ENCODE measurements around the gene PKHD1.

Gene PKHD1

DNA sequence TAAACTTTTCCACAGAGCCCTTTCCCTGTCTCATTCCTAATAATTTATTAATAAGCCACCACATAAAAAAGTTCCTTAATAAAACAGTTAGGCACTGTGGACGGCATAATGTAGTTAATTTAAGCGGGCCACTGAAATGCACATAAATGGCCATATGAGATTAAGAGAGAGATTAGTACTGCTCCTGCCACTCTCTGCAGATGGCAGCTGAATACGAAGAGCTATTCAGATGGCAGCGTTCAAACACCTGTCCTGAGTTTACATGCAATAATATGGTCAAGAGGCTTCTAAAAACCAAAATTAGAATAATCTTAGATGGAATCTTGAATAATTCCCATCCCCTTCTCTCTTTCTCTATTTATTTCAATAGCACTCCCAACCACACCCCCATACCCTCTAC lies 461.8 kb downstream of the PKHD1 start:
- Histone ChIP-seq H3K9me3 (ENCODE audit: low read length) (no peaks in the 10 kb centered on the region), H3K4me1 (ENCODE audit: insufficient read depth, low read length) (no peaks in the 10 kb centered on the region), H3K9ac (ENCODE audit: low read length) (no peak overlapping the region), H3K27me3 (ENCODE audit: control insufficient read depth in 1 of 2, insufficient read depth in 2 of 2, low read length in 2 of 2) (no peaks in the 10 kb centered on the region), H3K4me3 (ENCODE audit: low read depth in 1 of 2, low read length in 2 of 2) (no peak overlapping the region), H3K27ac (ENCODE audit: low read depth, low read length) (no peak overlapping the region), H3K36me3 (ENCODE audit: insufficient read depth, low read length) (no peaks in the 10 kb centered on the region)

DNA sequence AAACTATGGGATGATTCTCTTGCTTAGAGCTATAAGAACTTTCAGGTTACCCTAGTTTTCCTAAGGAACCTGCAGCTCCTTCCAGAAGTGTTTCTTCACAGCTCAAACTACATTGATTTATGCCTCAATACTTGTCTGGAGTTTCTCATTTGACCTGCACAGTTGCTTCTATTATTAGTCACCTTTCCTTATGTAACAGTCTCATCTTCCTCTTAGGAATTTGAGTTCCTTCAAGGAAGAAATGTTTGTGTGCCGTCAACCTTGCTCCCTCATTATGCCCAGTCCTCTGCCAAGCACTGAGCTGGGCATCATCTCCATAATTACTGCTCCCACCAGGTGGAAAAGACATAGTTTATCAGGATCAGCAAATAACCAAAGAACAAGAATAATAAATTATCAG lies 466.4 kb downstream of the PKHD1 start:
- no peaks in the 10 kb centered on the region for H3K9me3 ChIP-seq (ENCODE audit: low read length)
- H3K27me3 ChIP-seq (ENCODE audit: control insufficient read depth in 1 of 2, insufficient read depth in 2 of 2, low read length in 2 of 2) = no peaks in the 10 kb centered on the region
- no peak overlapping the region for H3K9ac ChIP-seq (ENCODE audit: low read length)
- H3K27ac ChIP-seq (ENCODE audit: low read depth, low read length) = no peak overlapping the region
- H3K4me1 ChIP-seq (ENCODE audit: insufficient read depth, low read length) = no peaks in the 10 kb centered on the region
- H3K36me3 ChIP-seq (ENCODE audit: insufficient read depth, low read length) = no peaks in the 10 kb centered on the region
- no peak overlapping the region for H3K4me3 ChIP-seq (ENCODE audit: low read depth in 1 of 2, low read length in 2 of 2)

DNA sequence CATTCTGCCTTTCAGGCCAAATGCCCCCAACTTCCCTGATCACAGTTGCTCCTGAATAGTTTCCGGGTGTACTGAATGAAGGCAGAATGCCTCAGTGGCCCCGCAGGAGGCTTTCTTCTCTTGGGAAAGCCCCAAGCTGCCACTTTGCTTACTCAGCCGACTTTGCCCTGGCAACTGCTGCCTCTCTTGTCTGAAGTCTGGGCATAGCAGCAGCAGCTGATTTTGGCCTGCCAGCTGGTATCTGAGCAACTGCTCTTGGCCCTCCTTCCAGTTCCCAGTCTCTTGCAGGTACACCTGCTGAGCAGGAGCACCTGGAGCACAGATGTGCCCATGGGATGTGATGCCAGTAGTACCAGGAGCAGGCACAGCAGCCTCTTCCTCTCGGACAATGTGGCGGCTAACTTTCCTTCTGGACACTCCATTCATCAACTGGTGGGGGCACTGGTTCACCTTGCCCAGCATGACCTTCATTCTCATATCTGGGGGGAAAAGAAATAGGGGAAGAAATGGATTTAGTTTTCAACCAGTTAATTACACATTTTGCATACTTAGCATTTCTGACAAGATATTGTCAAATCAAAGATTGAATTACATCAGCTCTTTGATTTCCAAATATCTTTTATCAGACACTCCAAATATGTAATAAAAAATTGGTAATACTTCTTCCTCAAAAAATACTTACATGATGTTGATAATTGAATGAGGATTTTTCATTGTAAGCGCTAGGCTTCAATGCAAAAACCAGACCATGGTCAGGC lies 468.2 kb downstream of the PKHD1 start:
- H3K4me1 ChIP-seq (ENCODE audit: insufficient read depth, low read length) = no peaks in the 10 kb centered on the region
- no peak overlapping the region for H3K27ac ChIP-seq (ENCODE audit: low read depth, low read length)
- no peaks in the 10 kb centered on the region for H3K27me3 ChIP-seq (ENCODE audit: control insufficient read depth in 1 of 2, insufficient read depth in 2 of 2, low read length in 2 of 2)
- no peak overlapping the region for H3K9ac ChIP-seq (ENCODE audit: low read length)
- no peaks in the 10 kb centered on the region for H3K9me3 ChIP-seq (ENCODE audit: low read length)
- H3K36me3 ChIP-seq (ENCODE audit: insufficient read depth, low read length) = no peaks in the 10 kb centered on the region
- H3K4me3 ChIP-seq (ENCODE audit: low read depth in 1 of 2, low read length in 2 of 2) = no peak overlapping the region

- Histone ChIP-seq H3K27me3 (ENCODE audit: control insufficient read depth in 1 of 2, insufficient read depth in 2 of 2, low read length in 2 of 2) (no peaks in the 10 kb centered on the region), H3K4me1 (ENCODE audit: insufficient read depth, low read length) (no peaks in the 10 kb centered on the region), H3K9me3 (ENCODE audit: low read length) (no peaks in the 10 kb centered on the region), H3K27ac (ENCODE audit: low read depth, low read length) (no peak overlapping the region), H3K36me3 (ENCODE audit: insufficient read depth, low read length) (no peaks in the 10 kb centered on the region), H3K4me3 (ENCODE audit: low read depth in 1 of 2, low read length in 2 of 2) (no peak overlapping the region), H3K9ac (ENCODE audit: low read length) (no peak overlapping the region)
Observed at GRCh38 chr6:51618563-51618962, 468.9 kb downstream of the PKHD1 start.

DNA sequence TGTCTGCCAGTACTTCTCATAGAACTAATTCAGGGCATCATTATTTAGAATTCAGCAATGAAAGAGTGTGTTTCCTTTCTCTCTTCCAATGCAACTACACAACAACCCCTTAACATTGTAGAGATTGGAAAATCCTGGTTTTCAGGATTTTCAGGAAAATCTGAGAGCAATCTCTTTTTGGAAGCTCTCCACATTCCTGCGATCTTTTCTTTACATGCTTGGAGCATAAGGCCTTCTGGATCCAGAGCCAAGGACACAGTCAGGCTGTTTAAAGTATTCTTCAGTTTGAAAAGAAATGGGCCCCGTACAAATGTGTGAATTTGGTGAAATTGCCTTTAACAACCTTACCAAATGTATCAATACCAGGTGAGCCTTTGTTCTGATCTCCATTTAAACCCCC lies 469.7 kb downstream of the PKHD1 start:
- Histone ChIP-seq H3K36me3 (ENCODE audit: insufficient read depth, low read length) (no peaks in the 10 kb centered on the region), H3K4me3 (ENCODE audit: low read depth in 1 of 2, low read length in 2 of 2) (no peak overlapping the region), H3K9me3 (ENCODE audit: low read length) (no peaks in the 10 kb centered on the region)

DNA sequence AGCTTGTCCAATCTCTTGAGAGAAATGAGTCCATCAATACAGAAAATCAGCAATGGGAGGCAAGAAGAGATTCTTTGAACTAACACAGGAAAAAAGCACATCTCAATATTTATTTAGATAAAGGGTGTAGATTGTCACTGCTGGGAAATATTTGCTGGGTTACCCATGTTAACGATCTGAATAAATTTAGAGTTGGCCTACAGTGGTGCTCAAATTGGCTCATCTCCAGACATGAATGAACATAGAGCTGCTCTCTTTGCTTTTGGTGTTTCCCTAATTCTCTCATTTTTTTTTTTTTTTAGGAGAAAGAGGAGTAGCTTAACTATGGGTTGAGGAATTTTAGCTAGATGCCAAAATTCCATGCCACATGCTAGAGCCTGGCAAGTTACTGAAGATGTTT lies 471.2 kb downstream of the PKHD1 start:
- H3K27me3 ChIP-seq (ENCODE audit: control insufficient read depth in 1 of 2, insufficient read depth in 2 of 2, low read length in 2 of 2) = no peaks in the 10 kb centered on the region
- H3K27ac ChIP-seq (ENCODE audit: low read depth, low read length) = no peak overlapping the region
- H3K9me3 ChIP-seq (ENCODE audit: low read length) = no peaks in the 10 kb centered on the region
- no peaks in the 10 kb centered on the region for H3K4me1 ChIP-seq (ENCODE audit: insufficient read depth, low read length)
- H3K36me3 ChIP-seq (ENCODE audit: insufficient read depth, low read length) = no peaks in the 10 kb centered on the region
- H3K9ac ChIP-seq (ENCODE audit: low read length) = no peak overlapping the region
- H3K4me3 ChIP-seq (ENCODE audit: low read depth in 1 of 2, low read length in 2 of 2) = no peak overlapping the region

More for the DNA sequence above, 469.7 kb downstream of the PKHD1 start:
- Histone ChIP-seq H3K4me1 (ENCODE audit: insufficient read depth, low read length) (no peaks in the 10 kb centered on the region), H3K9ac (ENCODE audit: low read length) (no peak overlapping the region), H3K27me3 (ENCODE audit: control insufficient read depth in 1 of 2, insufficient read depth in 2 of 2, low read length in 2 of 2) (no peaks in the 10 kb centered on the region), H3K27ac (ENCODE audit: low read depth, low read length) (no peak overlapping the region)

- Histone ChIP-seq H3K27me3 (ENCODE audit: control insufficient read depth in 1 of 2, insufficient read depth in 2 of 2, low read length in 2 of 2) (no peaks in the 10 kb centered on the region), H3K4me3 (ENCODE audit: low read depth in 1 of 2, low read length in 2 of 2) (no peak overlapping the region), H3K9me3 (ENCODE audit: low read length) (no peaks in the 10 kb centered on the region), H3K4me1 (ENCODE audit: insufficient read depth, low read length) (no peaks in the 10 kb centered on the region), H3K27ac (ENCODE audit: low read depth, low read length) (no peak overlapping the region), H3K9ac (ENCODE audit: low read length) (no peak overlapping the region), H3K36me3 (ENCODE audit: insufficient read depth, low read length) (no peaks in the 10 kb centered on the region)
Observed at GRCh38 chr6:51614725-51615124, 472.7 kb downstream of the PKHD1 start.

DNA sequence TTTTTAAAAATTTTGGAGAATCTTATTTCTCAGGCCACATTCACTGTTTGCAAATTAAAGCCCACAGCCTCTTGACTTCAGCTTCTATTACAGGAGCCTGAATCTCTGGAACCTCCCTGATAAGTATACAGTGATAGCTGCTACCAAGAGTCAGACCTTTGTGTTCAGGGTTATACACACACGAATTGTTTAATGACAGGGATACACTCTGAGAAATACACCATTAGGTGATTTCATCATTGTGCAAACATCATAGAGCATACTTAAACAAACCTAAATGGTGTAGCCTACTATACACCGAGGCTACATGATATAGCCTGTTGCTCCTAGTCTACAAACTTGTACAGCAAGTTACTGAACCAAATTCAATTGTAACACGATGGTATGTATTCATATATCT lies 473.9 kb downstream of the PKHD1 start:
- Histone ChIP-seq H3K27ac (ENCODE audit: low read depth, low read length) (no peak overlapping the region), H3K4me3 (ENCODE audit: low read depth in 1 of 2, low read length in 2 of 2) (no peak overlapping the region), H3K9ac (ENCODE audit: low read length) (no peak overlapping the region), H3K27me3 (ENCODE audit: control insufficient read depth in 1 of 2, insufficient read depth in 2 of 2, low read length in 2 of 2) (no peaks in the 10 kb centered on the region), H3K36me3 (ENCODE audit: insufficient read depth, low read length) (no peaks in the 10 kb centered on the region), H3K4me1 (ENCODE audit: insufficient read depth, low read length) (no peaks in the 10 kb centered on the region), H3K9me3 (ENCODE audit: low read length) (no peaks in the 10 kb centered on the region)

DNA sequence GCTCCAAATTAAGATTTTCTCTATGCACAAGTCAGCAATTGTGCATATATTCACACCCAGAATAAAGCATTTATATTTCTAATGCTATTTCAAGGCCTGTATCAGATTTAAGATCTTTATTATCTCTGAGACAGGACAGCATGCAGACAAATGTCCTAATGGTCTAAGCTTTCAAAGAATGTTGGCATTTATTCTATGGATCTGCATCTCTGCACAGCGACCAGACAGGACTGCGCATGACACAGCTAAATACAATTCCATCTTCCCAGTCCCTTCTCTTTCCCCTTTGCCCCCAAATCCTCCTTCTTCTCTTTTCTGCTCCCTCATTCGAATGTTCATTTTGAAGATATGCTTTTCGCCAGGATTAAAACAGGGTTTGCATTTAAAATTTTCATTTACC lies 478.5 kb downstream of the PKHD1 start:
- Histone ChIP-seq H3K36me3 (ENCODE audit: insufficient read depth, low read length) (no peaks in the 10 kb centered on the region), H3K4me3 (ENCODE audit: low read depth in 1 of 2, low read length in 2 of 2) (no peak overlapping the region), H3K9ac (ENCODE audit: low read length) (no peak overlapping the region), H3K9me3 (ENCODE audit: low read length) (no peaks in the 10 kb centered on the region), H3K27ac (ENCODE audit: low read depth, low read length) (no peak overlapping the region), H3K27me3 (ENCODE audit: control insufficient read depth in 1 of 2, insufficient read depth in 2 of 2, low read length in 2 of 2) (no peaks in the 10 kb centered on the region), H3K4me1 (ENCODE audit: insufficient read depth, low read length) (no peaks in the 10 kb centered on the region)

- Histone ChIP-seq H3K9me3 (ENCODE audit: low read length) (no peaks in the 10 kb centered on the region), H3K4me1 (ENCODE audit: insufficient read depth, low read length) (no peaks in the 10 kb centered on the region), H3K27ac (ENCODE audit: low read depth, low read length) (no peak overlapping the region), H3K4me3 (ENCODE audit: low read depth in 1 of 2, low read length in 2 of 2) (no peak overlapping the region), H3K9ac (ENCODE audit: low read length) (no peak overlapping the region), H3K36me3 (ENCODE audit: insufficient read depth, low read length) (no peaks in the 10 kb centered on the region), H3K27me3 (ENCODE audit: control insufficient read depth in 1 of 2, insufficient read depth in 2 of 2, low read length in 2 of 2) (no peaks in the 10 kb centered on the region)
Observed at GRCh38 chr6:51608383-51608782, 479.0 kb downstream of the PKHD1 start.

DNA sequence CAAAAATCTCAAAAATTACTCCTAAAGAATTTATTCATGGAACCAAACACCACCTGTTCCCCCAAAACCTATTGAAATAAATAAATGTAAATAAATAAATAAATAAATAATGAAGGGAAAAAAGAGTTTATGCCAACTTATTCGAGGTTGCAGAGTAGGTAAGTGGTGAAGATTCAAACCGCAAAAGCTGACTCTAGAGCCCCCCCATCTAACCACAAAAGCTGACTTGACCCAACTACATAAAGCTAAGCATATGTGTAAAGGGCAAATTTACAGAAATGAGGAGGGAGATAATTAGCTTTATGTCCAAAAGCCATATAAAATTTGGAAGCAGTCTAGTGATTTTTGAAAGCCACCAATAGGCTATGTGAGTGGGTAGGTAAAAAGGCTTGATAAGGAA lies 486.9 kb downstream of the PKHD1 start:
- Histone ChIP-seq H3K27me3 (ENCODE audit: control insufficient read depth in 1 of 2, insufficient read depth in 2 of 2, low read length in 2 of 2) (no peaks in the 10 kb centered on the region), H3K27ac (ENCODE audit: low read depth, low read length) (no peak overlapping the region), H3K4me3 (ENCODE audit: low read depth in 1 of 2, low read length in 2 of 2) (no peak overlapping the region), H3K36me3 (ENCODE audit: insufficient read depth, low read length) (no peaks in the 10 kb centered on the region), H3K9ac (ENCODE audit: low read length) (no peak overlapping the region), H3K4me1 (ENCODE audit: insufficient read depth, low read length) (no peaks in the 10 kb centered on the region), H3K9me3 (ENCODE audit: low read length) (no peaks in the 10 kb centered on the region)

DNA sequence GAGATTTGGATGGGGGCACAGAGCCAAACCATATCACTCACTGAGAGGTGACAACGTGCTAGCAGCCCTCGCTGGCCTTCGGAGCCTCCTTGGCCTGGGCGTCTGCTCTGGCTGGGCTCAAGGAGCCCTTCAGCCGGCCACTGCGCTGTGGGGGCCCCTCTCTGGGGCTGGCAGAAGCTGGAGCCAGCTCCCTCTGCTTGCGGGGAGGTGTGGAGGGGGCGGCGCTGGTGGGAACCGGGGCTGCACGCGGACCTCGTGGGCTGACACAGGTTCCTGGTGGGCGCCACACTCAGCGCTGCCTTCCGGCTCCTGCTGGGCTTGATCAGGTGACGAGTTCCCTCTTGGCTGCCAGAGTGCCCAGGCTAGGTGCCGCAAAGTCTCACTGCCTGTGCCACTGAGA lies 489.2 kb downstream of the PKHD1 start:
- Histone ChIP-seq H3K27ac (ENCODE audit: low read depth, low read length) (no peak overlapping the region), H3K4me3 (ENCODE audit: low read depth in 1 of 2, low read length in 2 of 2) (no peak overlapping the region), H3K9me3 (ENCODE audit: low read length) (no peaks in the 10 kb centered on the region), H3K27me3 (ENCODE audit: control insufficient read depth in 1 of 2, insufficient read depth in 2 of 2, low read length in 2 of 2) (no peaks in the 10 kb centered on the region), H3K9ac (ENCODE audit: low read length) (no peak overlapping the region), H3K4me1 (ENCODE audit: insufficient read depth, low read length) (no peaks in the 10 kb centered on the region), H3K36me3 (ENCODE audit: insufficient read depth, low read length) (no peaks in the 10 kb centered on the region)

Data from muscle layer of colon (tissue), 2 donors.